Left forelimb (tissue), 1 donor: Measurements from ENCODE around the gene SRRM5.
A peak's percentile ranks its signal among the peaks of the same experiment; 100 is the strongest.
"Not testable (repeated sequence)": the region's sequence is repeated elsewhere in the genome, so short reads cannot be mapped to it uniquely, and the experiment has no call there.

Experiments used
- DNase-seq: peaks from one replicate; pipeline ENCODE4 v3.0.0-alpha.2; 2018; ENCODE audit warnings: low spot score

SRRM5 gene, protein sequence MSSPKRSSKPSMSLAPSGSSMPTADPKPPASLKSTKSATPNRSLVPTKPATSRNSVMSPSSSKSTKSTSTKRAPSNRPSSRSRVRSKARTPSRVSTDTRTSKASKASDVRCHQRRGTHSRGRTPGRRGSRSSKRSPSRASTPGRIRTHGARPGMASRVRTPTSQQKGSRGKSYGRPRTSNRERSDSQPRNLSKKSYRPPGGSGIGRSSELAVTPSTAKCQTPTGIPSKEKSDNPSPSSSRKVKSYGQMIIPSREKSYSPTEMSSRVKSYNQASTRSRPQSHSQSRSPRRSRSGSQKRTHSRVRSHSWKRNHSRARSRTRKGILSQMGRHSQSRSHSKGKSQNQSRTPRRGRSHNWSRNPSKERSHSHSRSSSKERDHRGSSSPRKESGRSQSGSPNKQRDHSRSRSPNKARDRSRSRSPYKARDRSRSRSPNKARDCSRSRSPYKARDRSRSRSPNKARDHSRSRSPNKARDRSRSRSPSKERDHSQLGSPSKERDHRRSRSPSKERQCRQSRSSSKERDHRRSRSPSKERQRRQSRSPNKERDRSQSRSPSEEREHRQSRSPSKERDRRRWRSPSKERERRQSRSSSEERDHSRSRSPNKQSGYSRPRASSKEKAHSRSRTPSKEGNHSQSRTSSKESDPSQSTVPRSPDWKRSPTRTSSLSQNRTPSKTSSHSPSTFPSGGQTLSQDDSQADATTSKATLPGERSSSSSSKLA

DNA sequence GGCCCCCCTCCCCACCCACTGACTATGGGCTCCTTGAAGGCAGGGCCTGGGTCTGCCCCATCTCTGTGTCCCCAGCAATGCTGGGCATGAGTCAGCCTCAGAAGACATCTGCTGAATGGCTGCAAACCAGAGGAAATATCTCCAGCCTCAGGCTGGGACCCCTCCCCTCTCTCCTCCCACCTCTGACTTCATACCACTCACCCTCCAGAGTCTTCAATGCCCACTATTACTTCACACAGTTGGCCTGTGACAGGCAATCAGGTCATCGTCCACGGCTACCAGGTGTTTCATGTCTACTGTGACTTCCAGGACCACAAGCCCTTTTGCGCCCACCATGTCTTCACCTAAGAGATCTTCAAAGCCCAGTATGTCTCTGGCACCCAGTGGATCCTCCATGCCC, at the start of gene SRRM5:
SRRM5 (plus strand) TSS at position 301 of the 400 bp plus-strand sequence; CDS start at position 335, 34 bp downstream.
- no peak for DNase-seq

DNA sequence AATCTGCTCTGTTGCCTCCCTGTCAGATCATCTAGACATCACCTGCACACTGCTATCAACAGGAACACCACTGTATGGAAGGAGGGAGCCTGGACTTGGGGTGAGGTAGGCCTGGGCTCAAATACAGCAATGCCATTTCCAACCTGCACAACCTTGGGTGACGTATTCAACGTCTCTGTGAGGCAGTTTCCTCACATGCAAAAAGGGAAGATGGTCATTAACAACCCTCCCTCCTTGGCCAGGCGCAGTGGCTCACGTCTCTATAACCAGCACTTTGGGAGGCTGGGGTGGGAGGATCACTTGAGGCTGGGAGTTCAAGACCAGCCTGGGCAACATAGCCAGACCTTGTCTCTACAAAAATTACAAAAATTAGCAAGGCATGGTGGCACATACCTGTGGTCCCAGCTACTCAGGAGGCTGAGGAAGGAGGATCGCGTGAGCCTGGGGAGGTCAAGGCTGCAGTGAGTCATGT, 49.6 kb upstream of the SRRM5 start:
- DNase-seq: no peak

DNA sequence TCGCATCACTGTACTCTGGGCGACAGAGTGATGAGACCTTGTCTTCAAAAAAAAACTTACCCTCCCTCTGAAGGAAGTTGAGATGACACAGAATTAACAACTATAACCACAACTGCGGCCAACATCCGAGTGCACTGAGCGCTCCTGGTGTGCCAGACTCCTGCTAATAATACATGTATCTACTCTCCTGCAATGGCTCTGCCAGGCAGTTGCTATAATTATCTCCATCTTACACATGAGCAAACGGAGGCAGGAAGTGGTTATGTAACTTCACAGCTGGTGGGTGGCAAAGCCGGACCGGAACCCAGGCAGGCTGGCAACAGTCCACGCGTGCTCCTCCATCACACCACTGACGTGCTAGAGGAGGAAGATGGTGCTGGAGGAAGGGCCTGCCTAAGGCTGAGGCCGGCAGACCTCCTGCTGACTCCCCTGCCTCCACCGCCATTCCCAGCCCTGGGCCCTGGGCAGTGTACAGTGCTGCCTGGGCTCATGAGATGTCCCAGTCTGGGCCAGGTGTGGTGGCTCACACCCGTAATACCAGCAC, 49.1 kb upstream of the SRRM5 start:
- DNase-seq: no peak

DNA sequence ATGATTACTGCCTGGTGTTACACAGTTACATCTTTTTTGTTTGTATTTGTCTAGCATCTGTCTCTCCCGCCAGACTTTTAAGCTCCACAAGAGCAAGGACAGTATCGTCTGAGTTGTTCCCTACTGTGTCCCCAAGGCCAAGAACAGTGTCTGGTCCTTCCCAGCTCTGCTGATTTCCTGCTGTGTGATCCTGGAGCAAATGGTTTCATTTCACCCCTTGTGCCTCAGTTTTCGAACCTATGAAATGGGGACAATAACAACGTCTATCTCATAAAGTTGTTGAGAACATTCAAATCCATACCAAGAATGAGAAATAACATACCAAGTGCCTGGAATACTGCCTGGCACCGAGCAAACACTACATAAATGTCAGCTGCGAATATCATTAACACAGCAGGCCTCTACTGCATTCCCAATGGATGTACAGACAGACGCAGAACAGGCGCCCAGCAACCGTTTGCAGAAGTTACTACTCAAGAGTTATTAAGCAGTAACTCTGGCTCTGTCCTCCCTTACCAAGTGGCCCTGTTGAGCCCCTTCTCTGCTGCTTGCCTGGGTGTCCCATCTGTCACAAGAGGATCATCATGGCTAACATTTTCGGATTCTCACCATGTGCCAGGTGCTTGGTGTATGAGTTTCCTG, 48.0 kb upstream of the SRRM5 start:
- DNase-seq: no peak

DNA sequence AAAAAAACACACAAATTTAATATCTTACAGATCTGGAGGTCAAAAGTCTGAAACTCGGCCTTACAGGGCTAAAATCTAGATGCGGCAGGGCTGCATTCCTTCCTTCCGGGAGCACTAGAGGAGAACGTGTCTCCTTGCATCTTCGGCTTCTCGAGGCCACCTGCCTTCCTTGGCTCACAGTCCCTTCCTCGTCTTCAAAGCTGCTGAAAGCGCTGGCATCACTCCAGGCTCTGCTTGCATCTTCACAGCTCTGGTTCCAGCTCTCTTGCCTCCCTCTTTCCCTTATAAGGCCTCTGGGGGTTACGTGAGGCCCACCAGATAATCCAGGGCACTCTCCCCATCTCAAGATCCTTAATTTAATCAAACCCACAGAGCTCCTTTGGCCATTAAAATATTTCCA, 47.1 kb upstream of the SRRM5 start:
- no peak for DNase-seq

DNA sequence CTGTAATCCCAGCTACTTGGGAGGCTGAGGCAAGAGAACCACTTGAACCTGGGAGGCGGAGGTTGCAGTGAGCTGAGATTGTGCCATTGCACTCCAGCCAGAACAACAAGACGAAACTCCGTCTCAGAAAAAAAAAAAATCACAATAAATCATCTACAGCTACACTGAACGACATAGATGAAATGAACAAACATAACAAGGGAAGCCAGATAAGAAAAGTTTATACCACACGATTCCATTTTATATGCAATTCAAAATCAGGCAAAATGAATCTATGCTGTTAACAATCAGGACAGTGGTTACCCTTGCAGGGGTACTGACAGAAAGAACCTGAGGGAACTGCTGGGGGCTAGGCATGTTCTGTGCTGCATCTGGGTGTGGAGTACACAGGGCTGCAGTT, 42.2 kb upstream of the SRRM5 start:
- no peak for DNase-seq

DNA sequence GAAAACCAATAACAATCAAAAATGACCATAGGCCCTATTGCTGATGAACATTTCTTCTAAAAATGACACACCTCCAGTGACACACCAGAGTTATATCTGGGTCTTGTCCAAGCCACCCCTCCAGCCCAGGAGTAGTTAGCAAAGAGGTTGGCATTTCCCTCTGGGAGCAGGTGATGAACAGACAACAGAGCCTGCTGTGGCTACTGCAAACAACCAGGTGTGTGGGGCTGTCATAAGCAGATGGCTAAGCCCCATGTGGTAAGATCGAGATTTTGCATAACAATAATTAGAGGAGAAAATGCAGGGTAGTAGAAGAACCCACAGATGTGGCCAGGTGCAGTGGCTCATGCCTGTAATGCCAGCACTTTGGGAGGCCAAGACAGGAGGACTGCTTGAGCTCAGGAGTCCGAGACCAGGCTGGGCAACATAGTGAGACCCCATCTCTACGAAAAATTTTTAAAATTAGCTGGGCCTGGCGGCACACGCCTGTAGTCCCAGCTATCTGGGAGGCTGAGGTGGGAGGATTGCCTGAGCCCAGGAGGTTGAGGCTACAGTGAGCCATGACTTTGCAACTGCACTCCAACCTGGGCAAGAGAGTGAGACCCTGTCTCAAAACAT, 41.6 kb upstream of the SRRM5 start:
- no peak for DNase-seq

DNA sequence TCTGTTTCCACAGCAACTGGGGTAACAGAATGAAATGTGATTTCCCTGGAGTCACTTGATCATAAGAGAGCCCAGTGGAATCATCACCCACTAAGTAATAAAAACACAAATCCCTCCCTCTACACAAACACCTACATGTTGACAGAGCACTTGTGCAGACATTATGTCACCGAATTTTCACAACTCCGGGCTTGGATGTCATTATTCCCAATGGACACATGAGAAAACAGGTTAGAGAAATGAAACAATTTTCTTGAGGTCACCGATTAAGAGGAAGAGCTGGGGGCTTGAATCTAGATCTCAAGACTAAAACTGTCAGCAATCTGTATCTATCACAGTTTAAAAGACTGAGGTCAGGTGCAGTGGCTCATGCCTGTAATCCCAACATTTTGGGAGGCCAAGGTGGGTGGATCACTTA, 39.7 kb upstream of the SRRM5 start:
- DNase-seq: no peak

DNA sequence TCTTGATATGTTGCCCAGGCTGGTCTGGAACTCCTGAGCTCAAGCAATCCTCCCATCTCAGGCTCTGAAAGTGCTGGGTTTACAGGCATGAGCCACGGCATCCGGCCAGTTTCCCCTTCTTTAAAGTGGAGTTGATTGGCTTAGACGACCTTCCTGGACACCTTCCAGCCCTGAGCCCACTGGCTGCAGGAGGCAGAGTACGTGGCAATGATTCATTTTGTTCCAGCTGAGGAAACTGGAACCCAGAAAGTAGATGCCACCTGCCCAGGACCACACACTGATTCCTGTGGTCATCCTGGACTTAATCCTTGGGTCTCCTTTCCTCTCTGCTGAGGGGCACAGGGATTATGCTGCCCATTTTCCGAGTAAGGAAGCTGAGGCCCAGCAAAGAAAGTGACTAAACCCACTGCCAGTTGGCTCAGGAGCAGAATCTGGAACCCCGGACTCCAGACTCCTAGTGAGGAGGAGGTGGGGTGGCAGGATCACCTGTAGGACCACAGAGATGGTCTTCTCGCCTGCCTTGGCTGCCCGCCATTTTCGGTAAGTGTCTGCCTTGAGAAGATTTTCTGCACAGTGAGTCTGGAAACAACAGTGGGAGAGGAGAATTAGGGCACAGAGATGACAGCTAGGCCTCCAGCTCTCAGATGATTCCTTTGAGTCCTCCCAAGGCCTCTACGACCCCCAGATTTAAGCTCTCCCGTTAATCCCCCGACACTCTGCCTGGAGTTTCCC, 37.3 kb upstream of the SRRM5 start:
- no peak for DNase-seq

DNA sequence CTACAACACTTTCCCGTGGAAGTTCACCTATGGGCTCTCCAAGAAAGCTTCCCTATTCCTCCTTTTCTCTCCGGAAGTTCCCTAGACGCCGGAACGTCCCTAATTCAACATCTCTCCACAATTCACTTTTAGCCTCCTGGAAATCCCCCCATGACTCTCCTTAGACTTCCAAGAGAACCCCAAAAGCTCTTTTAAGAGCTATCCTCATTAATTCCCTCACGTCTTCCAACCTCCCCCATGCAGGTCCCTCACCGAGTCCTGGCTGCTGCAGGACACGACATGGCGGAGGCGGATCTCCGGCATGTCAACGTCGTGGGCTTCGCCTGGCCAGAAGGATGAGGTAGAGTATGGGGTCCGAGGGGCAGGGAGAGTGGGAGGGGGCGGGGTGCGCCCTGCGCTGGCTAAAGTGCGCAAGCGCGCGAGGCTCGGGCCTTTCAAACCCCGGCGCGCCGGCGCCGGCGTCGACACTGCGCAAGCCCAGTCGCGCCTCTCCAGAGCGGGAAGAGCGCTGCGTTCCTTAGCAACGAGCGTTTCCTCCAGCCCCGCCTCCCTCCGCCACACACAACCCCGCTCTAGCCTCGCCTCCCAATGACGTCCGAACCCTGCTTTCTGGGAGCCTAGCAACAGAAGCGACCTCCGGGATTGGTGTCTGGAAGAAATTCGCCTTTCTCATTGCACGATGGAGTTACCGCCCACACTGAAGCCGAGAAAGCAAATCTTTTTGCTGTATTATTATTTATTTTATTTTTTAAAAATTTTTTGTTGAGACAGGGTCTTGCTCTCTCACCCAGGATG, 36.5 kb upstream of the SRRM5 start, which contains the start of the genes PINLYP and XRCC1:
PINLYP (plus strand) TSS at position 646 of the 795 bp plus-strand sequence. CDS start 1,391 bp downstream, outside the sequence.
XRCC1 (minus strand) TSS at position 372 of the 795 bp plus-strand sequence; CDS start at position 303, 69 bp downstream.
- peak; percentile 96 for DNase-seq

DNA sequence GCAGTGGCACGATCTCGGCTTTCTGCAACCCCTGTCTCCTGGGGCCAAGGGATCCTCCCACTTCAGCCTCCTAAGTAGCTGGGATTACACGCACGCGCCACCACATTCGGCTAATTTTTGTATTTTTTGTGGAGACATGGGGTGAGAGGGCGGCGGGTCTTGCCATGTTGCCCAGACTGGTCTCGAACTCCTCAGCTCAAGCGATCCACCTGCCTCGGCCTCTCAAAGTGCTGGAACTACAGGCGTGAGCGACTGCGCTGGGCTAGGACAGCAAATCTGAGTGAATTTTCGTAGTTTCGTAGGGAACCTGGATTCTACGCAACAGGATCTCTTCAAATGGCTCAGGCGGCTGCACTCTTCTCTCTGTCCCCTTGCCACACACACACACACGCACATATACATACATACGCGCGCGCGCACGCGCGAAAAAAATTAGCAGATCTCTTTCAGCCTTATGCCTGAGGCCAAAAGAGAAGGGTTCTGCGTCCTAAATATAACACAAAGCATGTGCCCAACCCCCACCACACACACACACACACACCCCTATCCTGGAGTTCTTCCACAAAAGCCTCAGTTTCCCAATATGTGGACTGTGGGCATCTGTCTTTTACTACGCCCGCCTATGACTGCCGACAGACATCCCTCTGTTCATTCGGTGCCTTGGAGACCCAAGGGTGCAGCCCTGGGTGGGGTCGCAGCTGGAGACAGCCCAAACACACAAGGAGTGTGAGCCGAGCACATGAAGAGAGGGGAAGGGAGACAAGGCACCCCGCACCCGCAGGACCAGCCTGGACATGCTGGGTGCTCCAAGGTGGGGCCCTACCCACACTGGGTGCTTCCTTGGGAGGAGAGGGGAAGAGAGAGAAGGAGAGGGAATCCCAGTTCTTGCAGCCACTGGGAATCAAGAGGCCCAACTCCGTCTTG, 35.7 kb upstream of the SRRM5 start:
- DNase-seq: no peak

DNA sequence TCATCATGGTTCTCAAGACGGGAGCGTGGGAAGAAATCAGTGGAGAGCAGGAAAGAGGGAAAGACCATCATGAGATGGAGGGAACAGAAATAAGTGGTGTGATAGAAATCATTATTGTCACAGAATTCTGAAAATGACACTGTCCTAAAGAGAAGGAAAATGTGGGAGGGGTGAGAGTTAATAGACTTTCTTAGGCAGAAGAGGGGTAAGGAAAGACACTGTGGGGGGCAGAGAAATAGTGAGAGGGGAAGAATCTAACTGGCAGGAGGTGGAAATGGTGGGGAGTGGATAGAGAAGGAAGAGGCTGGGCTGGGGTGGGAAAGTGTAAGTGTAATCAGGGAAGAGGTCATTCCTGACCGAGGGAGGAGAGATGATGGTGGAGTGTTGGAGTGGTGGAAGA, 33.1 kb upstream of the SRRM5 start:
- no peak for DNase-seq

DNA sequence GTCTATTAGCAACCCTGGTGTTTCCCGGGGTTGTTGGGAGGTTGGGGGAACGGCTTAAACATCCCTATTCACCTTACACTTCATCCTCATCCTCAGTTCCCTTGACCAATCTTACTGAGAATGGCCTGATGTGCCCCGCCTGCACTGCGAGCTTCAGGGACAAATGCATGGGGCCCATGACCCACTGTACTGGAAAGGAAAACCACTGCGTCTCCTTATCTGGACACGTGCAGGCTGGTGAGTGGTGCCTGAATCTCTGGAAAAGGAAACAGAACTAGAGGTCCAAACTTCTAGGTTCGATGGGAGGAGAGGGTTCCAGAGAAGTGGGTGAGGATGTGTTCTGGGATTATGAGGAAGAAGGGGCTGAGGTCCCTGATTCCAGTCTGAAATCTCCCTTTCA, 30.4 kb upstream of the SRRM5 start:
- DNase-seq: no peak

DNA sequence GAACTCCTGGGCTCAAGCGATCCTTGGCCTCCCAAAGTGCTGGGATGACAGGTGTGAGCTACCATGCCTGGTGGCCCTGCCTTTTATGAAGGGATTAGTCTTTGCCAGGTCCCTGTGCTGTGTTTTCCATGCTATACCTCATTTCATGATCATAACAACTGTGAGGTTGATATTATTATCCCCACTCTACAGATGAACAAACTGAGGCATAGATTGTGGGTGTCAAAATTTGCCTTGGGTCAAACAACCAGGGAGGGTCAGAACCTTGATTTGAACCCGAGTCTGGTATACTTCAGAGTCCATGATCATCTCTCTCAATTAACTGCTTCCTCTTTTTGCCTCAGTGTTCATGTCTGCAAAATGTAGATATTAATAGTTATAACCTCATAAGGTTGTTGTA, 29.4 kb upstream of the SRRM5 start:
- DNase-seq: no peak

DNA sequence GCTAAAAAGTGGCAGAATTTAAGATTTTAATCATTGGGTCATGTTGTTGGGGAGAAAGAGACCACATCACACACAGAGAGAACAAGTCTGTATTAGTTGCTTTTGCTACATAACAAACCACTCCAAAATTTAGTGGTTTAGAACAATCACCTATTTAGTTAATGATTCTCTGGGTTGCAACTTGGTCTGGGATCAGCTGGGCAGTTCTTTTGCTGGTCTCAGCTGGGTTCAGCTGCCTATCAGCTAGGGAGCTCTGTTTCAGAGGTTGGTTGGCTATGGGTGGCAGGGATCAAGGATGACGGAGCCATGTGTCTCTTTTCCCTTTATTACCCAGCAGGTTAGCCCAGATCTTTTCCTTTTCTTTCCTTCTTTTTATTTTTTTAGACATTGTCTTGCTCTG, 27.4 kb upstream of the SRRM5 start:
- DNase-seq: no peak

DNA sequence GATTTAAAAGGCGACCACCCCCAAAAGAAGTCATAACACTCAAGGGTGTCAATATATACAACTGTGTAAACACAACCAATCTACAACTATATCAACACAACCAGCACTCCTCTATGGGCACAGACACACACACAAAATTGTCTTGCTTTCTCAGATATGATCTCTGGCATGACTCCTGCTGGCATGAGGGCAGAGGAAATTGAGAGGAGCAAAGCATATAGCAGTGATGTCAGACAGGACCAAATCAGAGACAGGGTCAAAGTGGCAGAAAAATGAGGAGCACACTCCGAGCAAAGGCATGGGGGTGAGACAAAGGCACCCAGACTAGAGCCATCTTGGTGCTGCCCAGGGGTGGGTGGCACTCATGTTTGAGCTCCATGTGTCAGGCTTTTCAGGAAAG, 25.5 kb upstream of the SRRM5 start:
- no peak for DNase-seq

DNA sequence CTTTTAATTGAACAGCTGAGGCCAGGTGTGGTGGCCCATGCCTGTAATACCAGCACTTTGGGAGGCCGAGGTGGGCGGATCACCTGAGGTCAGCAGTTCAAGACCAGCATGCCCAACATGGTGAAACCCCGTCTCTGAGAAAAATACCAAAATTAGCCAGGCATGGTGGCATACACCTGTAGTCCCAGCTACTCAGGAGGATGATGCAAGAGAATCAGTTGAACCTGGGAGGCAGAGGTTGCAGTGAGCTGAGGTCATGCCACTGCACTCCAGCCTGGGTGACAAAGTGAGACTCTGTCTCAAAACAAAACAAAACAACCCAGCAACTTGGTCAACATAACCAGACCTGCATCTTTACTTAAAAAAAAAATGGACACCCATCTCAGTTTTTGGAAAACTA, 24.9 kb upstream of the SRRM5 start:
- DNase-seq: not testable (repeated sequence)

DNA sequence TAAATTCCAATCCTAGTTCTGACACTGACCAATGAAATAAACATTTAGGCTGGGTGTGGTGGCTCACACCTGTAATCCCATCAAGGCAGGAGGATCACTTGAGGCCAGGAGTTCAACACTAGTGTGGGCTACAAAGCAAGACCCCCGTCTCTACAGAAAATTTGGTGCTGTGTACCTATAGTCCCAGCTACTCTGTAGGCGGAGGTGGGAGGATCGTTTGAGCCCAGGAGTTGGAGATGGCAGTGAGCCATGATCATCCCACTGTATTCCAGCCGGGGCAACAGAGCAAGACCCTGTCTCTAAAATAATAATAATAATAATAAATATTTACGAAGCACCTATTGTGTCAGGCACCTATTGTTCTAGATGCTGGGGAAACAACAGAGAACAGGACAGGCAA, 22.6 kb upstream of the SRRM5 start:
- no peak for DNase-seq

DNA sequence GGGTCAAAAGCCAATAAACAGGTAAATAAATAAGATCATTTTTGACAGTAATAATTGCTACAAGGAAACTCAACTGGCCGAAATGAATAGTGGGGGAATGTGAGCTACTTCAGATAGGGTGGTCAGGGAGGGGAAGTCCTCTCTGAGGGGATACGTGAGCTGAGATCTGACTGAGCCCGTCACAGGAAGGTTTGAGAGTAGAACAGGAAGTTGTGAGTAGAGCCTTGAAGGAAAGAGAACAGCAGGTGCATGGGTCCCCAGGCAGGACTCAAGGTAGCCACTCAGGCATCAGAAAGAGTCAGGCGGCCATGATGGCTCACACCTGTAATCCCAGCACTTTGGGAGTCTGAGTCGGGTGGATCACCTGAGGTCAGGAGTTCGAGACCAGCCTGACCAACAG, 22.2 kb upstream of the SRRM5 start:
- no peak for DNase-seq
